ENCODE measurements around the gene TTF2. TPM values are rescaled to one million over a fixed set of nuclear protein-coding genes. Genes with fewer than 3 reads are reported as not detected.

Gene TTF2
- total RNA-seq, 1 experiment from 2014 or later = 88.8 TPM

DNA sequence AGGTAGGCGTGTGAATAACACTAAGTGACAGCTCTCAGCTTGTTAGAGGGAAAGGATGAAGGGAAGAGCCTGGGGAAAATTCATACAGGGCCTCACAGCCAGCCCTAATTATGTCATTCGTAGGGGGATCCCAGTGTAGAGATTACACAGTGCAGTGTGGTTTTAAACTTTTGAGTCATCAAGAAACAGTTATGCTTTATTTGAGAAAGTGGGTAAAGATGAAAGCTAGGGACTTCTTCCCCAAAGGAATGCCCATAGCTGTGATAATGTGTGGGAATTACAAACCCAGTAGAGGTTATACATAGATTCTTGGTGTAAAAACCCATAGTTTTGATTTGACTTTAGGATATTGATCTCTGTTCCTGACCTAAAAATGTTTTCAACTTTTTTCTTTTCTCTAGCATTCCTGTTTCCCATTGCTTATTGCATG lies 1.9 kb downstream of the TTF2 start:
- Mint-ChIP-seq H3K4me1 (peaks cover 18% of the 10 kb centered on the region), H3K9me3 (no peaks in the 10 kb centered on the region), H3K4me3 (no peak overlapping the region; the same call in 1 of the 2 replicates), H3K27me3 (ENCODE audit: low read depth) (no peaks in the 10 kb centered on the region), H3K27ac (no peak overlapping the region), H3K36me3 (peaks cover 39% of the 10 kb centered on the region)
- TF ChIP-seq NFE2L1 (CRISPR knock-in tag; IDR thresholded peaks at IDR 0.05) (no peak), CREB1 (CRISPR knock-in tag; IDR thresholded peaks at IDR 0.05) (no peak), ZNF416 (CRISPR knock-in tag; IDR thresholded peaks at IDR 0.05) (no peak), CTCF (IDR thresholded peaks at IDR 0.05) (no peak), JUN (CRISPR knock-in tag; IDR thresholded peaks at IDR 0.05) (no peak), TEAD4 (CRISPR knock-in tag; IDR thresholded peaks at IDR 0.05) (no peak), MAX (CRISPR knock-in tag; IDR thresholded peaks at IDR 0.05) (no peak), CDX4 (CRISPR knock-in tag; IDR thresholded peaks at IDR 0.05; ENCODE audit: borderline replicate concordance) (no peak), NR2C2 (CRISPR knock-in tag; IDR thresholded peaks at IDR 0.05) (no peak)
- TF ChIP-seq, protein P1, sequence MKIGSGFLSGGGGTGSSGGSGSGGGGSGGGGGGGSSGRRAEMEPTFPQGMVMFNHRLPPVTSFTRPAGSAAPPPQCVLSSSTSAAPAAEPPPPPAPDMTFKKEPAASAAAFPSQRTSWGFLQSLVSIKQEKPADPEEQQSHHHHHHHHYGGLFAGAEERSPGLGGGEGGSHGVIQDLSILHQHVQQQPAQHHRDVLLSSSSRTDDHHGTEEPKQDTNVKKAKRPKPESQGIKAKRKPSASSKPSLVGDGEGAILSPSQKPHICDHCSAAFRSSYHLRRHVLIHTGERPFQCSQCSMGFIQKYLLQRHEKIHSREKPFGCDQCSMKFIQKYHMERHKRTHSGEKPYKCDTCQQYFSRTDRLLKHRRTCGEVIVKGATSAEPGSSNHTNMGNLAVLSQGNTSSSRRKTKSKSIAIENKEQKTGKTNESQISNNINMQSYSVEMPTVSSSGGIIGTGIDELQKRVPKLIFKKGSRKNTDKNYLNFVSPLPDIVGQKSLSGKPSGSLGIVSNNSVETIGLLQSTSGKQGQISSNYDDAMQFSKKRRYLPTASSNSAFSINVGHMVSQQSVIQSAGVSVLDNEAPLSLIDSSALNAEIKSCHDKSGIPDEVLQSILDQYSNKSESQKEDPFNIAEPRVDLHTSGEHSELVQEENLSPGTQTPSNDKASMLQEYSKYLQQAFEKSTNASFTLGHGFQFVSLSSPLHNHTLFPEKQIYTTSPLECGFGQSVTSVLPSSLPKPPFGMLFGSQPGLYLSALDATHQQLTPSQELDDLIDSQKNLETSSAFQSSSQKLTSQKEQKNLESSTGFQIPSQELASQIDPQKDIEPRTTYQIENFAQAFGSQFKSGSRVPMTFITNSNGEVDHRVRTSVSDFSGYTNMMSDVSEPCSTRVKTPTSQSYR (CRISPR knock-in tag; IDR thresholded peaks at IDR 0.05) = no peak
- TF ChIP-seq, protein P2, sequence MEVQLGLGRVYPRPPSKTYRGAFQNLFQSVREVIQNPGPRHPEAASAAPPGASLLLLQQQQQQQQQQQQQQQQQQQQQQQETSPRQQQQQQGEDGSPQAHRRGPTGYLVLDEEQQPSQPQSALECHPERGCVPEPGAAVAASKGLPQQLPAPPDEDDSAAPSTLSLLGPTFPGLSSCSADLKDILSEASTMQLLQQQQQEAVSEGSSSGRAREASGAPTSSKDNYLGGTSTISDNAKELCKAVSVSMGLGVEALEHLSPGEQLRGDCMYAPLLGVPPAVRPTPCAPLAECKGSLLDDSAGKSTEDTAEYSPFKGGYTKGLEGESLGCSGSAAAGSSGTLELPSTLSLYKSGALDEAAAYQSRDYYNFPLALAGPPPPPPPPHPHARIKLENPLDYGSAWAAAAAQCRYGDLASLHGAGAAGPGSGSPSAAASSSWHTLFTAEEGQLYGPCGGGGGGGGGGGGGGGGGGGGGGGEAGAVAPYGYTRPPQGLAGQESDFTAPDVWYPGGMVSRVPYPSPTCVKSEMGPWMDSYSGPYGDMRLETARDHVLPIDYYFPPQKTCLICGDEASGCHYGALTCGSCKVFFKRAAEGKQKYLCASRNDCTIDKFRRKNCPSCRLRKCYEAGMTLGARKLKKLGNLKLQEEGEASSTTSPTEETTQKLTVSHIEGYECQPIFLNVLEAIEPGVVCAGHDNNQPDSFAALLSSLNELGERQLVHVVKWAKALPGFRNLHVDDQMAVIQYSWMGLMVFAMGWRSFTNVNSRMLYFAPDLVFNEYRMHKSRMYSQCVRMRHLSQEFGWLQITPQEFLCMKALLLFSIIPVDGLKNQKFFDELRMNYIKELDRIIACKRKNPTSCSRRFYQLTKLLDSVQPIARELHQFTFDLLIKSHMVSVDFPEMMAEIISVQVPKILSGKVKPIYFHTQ (CRISPR knock-in tag; IDR thresholded peaks at IDR 0.05) = no peak
- POLR2A ChIA-PET = no interaction called here
- no peak for ATAC-seq
- no peak for DNase-seq (ENCODE audit: low spot score)
- CTCF ChIA-PET = no interaction called here

- H3K4me3 Mint-ChIP-seq = no peak overlapping the region
- H3K27me3 Mint-ChIP-seq (ENCODE audit: low read depth) = no peaks in the 10 kb centered on the region
- ATAC-seq (no peak), DNase-seq (ENCODE audit: low spot score) (no peak)
- H3K27ac Mint-ChIP-seq = no peak overlapping the region
- H3K9me3 Mint-ChIP-seq = no peaks in the 10 kb centered on the region
- CTCF ChIA-PET = interaction anchor here (0.8 to 2.1 kb wide), 2 partner anchors 219 to 332 kb away, joined by 4 to 29 read pairs; no protein-coding TSS in a partner anchor
- H3K36me3 Mint-ChIP-seq = peaks cover 49% of the 10 kb centered on the region
- peaks cover 1% of the 10 kb centered on the region for H3K4me1 Mint-ChIP-seq
- POLR2A ChIA-PET = interaction anchor here (0.6 kb wide), 1 partner anchor 67 kb away, joined by 3 read pairs; no protein-coding TSS in a partner anchor
- TF ChIP-seq ZNF512 (CRISPR knock-in tag; IDR thresholded peaks at IDR 0.05; ENCODE audit: borderline replicate concordance) (no peak), CREM (CRISPR knock-in tag; IDR thresholded peaks at IDR 0.05) (no peak), ZNF121 (CRISPR knock-in tag; IDR thresholded peaks at IDR 0.05) (no peak)
- TF ChIP-seq, protein P3, sequence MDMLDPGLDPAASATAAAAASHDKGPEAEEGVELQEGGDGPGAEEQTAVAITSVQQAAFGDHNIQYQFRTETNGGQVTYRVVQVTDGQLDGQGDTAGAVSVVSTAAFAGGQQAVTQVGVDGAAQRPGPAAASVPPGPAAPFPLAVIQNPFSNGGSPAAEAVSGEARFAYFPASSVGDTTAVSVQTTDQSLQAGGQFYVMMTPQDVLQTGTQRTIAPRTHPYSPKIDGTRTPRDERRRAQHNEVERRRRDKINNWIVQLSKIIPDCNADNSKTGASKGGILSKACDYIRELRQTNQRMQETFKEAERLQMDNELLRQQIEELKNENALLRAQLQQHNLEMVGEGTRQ (CRISPR knock-in tag; IDR thresholded peaks at IDR 0.05) = no peak
- TF ChIP-seq, protein P4, sequence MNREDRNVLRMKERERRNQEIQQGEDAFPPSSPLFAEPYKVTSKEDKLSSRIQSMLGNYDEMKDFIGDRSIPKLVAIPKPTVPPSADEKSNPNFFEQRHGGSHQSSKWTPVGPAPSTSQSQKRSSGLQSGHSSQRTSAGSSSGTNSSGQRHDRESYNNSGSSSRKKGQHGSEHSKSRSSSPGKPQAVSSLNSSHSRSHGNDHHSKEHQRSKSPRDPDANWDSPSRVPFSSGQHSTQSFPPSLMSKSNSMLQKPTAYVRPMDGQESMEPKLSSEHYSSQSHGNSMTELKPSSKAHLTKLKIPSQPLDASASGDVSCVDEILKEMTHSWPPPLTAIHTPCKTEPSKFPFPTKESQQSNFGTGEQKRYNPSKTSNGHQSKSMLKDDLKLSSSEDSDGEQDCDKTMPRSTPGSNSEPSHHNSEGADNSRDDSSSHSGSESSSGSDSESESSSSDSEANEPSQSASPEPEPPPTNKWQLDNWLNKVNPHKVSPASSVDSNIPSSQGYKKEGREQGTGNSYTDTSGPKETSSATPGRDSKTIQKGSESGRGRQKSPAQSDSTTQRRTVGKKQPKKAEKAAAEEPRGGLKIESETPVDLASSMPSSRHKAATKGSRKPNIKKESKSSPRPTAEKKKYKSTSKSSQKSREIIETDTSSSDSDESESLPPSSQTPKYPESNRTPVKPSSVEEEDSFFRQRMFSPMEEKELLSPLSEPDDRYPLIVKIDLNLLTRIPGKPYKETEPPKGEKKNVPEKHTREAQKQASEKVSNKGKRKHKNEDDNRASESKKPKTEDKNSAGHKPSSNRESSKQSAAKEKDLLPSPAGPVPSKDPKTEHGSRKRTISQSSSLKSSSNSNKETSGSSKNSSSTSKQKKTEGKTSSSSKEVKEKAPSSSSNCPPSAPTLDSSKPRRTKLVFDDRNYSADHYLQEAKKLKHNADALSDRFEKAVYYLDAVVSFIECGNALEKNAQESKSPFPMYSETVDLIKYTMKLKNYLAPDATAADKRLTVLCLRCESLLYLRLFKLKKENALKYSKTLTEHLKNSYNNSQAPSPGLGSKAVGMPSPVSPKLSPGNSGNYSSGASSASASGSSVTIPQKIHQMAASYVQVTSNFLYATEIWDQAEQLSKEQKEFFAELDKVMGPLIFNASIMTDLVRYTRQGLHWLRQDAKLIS (CRISPR knock-in tag; IDR thresholded peaks at IDR 0.05; ENCODE audit: borderline replicate concordance) = no peak
Measured at GRCh38 chr1:117066367-117066766, 6.2 kb downstream of the TTF2 start.
